Keratinocyte (primary cell): Measurements from ENCODE around the gene SRF. TPM values are rescaled to one million over a fixed set of nuclear protein-coding genes. Genes with fewer than 3 reads are reported as not detected.
A peak's percentile ranks its signal among the peaks of the same experiment; 100 is the strongest.

Experiments used
- DNase-seq: peaks from one replicate; pipeline ENCODE4 v3.0.0-alpha.2; 2011; ENCODE audit warnings: low read depth, missing footprints, low spot score
- FAIRE-seq: peaks from 2 replicates; lab custom pipeline; 2011; peaks lifted over from hg19 to GRCh38; lab: Jason Lieb, UNC
- H2AFZ ChIP-seq: 2 replicates; pipeline ENCODE4 v1.6.0; 2012; ENCODE audit warnings: low read length, control low read depth, inconsistent platforms; ENCODE audit not compliant: control insufficient read depth
- H3K27ac ChIP-seq: 2 replicates; pipeline ENCODE4 v1.5.1; 2011; ENCODE audit warnings: low read length; ENCODE audit not compliant: control insufficient read depth, insufficient read depth
- H3K27me3 ChIP-seq: 3 replicates; pipeline ENCODE4 v1.6.0; 2011; ENCODE audit warnings: low read length; ENCODE audit not compliant: control insufficient read depth, insufficient read depth; ENCODE audit errors: extremely low read depth
- H3K36me3 ChIP-seq, 2 experiments: 2 replicates in 1 of 2; 3 replicates in 1 of 2; pipeline ENCODE4 v1.5.1; 2011; ENCODE audit warnings: low read length in 2 of 2, mild to moderate bottlenecking in 1 of 2; ENCODE audit not compliant: control insufficient read depth in 2 of 2, insufficient read depth in 2 of 2; ENCODE audit errors: extremely low read depth in 1 of 2
- H3K4me1 ChIP-seq: 3 replicates; pipeline ENCODE4 v1.5.1; 2011; ENCODE audit warnings: low read length; ENCODE audit not compliant: control insufficient read depth, insufficient read depth; ENCODE audit errors: extremely low read depth
- H3K4me2 ChIP-seq: 3 replicates; pipeline ENCODE4 v1.6.0; 2011; ENCODE audit warnings: low read depth, low read length; ENCODE audit not compliant: control insufficient read depth, insufficient read depth; ENCODE audit errors: extremely low read depth
- H3K4me3 ChIP-seq, 3 experiments: fragments of 200-600 bp in 1 of 3; sonication (generic) in 1 of 3; 2 replicates in 2 of 3; 3 replicates in 1 of 3; pipeline ENCODE4 v1.5.1; 2011 to 2016; ENCODE audit warnings: low read length in 3 of 3, mild to moderate bottlenecking in 3 of 3, control low read depth in 2 of 3, inconsistent platforms in 1 of 3, low read depth in 1 of 3, mixed read lengths in 1 of 3, mixed run types in 1 of 3, moderate library complexity in 1 of 3; ENCODE audit not compliant: control insufficient read depth in 2 of 3, insufficient read depth in 2 of 3; ENCODE audit errors: extremely low read depth in 1 of 3
- H3K79me2 ChIP-seq: 2 replicates; pipeline ENCODE4 v1.6.0; 2012; ENCODE audit warnings: low read length; ENCODE audit not compliant: control insufficient read depth, insufficient read depth
- H3K9ac ChIP-seq: 3 replicates; pipeline ENCODE4 v1.6.0; 2011; ENCODE audit warnings: low read length; ENCODE audit not compliant: control insufficient read depth, insufficient read depth; ENCODE audit errors: extremely low read depth
- H3K9me1 ChIP-seq: 3 replicates; pipeline ENCODE4 v1.6.0; 2011; ENCODE audit warnings: low read length; ENCODE audit not compliant: control insufficient read depth, insufficient read depth; ENCODE audit errors: extremely low read depth
- H3K9me3 ChIP-seq: 2 replicates; pipeline ENCODE4 v1.5.1; 2012; ENCODE audit warnings: low read depth, low read length; ENCODE audit not compliant: control insufficient read depth
- H4K20me1 ChIP-seq: 3 replicates; pipeline ENCODE4 v1.6.0; 2011; ENCODE audit warnings: low read length; ENCODE audit not compliant: control insufficient read depth, insufficient read depth; ENCODE audit errors: extremely low read depth
- EZH2 ChIP-seq: IDR thresholded peaks from one replicate; pipeline ENCODE4 v1.6.1; 2012; ENCODE audit warnings: inconsistent platforms, mild to moderate bottlenecking, low read length, moderate library complexity
- dilution Hi-C: fragments of 300-500 bp; cut with MboI; formaldehyde crosslinking; loops from one replicate; pipeline ENCODE4 v1.7.0; 2020; ENCODE audit warnings: low sequenced_read_pairs; ENCODE audit not compliant: extremely low pct_ligation_motif_present
- polyA plus RNA-seq, 5 experiments: library from polyadenylated mRNA; depleted of rRNA in 3 of 5; stranded (reverse) in 3 of 5; stranded (forward) in 1 of 5; unstranded in 1 of 5; fragments of >200 nt; gene quantifications; 1 replicate in 1 of 5; 2 replicates in 3 of 5; 3 replicates in 1 of 5; pipeline versions ENCODE4 v1.2.1 to v1.2.3, GENCODE V29; 2011 to 2012; ENCODE audit warnings: missing spikeins in 2 of 5, low read depth in 1 of 5, low replicate concordance in 1 of 5
- TF ChIP-seq, protein P1 (sequence below), 3 experiments: IDR thresholded peaks in 1 of 3; conservative IDR thresholded peaks in 1 of 3; optimal IDR thresholded peaks in 1 of 3; 2 replicates in 2 of 3; 3 replicates in 1 of 3; pipeline versions ENCODE3 to v1.5.1; 2011; ENCODE audit warnings: low read length in 3 of 3, mild to moderate bottlenecking in 3 of 3, moderate library complexity in 2 of 3, control low read depth in 1 of 3, inconsistent platforms in 1 of 3; ENCODE audit not compliant: insufficient read depth in 2 of 3; ENCODE audit errors: extremely low read depth in 1 of 3

The SRF gene
- polyA plus RNA-seq, 1 donor (not counting 4 experiments of a cell fraction or from before 2014, with no cell fraction given), result 28.5 TPM

DNA sequence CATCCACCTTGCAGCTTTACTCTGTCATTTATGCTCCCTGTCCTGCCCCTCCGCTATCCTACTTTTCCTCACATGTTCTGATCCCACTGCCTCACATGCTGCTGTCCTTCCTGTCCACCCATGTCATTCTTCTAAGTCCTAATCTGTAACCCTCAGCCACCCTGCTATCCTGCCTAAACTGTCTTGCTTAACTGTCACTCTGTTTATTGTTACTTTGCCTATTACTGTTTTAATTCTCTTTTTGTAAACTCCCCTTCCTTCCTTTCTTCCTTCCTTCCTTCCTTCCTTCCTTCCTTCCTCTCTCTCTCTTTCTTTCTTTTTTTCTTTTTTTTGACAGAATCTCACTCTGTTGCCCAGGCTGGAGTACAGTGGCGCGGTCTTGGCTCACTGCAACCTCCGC is 12.4 kb downstream of the SRF start:
- DNase-seq, result no peak
- Histone ChIP-seq H3K27me3 (no peaks in the 10 kb centered on the region), H3K9ac (no peak overlapping the region), H3K9me3 (no peaks in the 10 kb centered on the region), H2AFZ (no peak overlapping the region), H3K4me2 (peak overlapping the region; percentile 97), H3K27ac (no peak overlapping the region), H4K20me1 (no peaks in the 10 kb centered on the region), H3K4me1 (peaks cover 41% of the 10 kb centered on the region), H3K36me3 (peaks cover 15 to 33% of the 10 kb centered on the region in 2 experiments), H3K79me2 (peaks cover 20% of the 10 kb centered on the region), H3K9me1 (peaks cover 6% of the 10 kb centered on the region), H3K4me3 (no peak overlapping the region)
- FAIRE-seq, result no peak
- dilution Hi-C loops, result no loop called here
- TF ChIP-seq, protein P1, sequence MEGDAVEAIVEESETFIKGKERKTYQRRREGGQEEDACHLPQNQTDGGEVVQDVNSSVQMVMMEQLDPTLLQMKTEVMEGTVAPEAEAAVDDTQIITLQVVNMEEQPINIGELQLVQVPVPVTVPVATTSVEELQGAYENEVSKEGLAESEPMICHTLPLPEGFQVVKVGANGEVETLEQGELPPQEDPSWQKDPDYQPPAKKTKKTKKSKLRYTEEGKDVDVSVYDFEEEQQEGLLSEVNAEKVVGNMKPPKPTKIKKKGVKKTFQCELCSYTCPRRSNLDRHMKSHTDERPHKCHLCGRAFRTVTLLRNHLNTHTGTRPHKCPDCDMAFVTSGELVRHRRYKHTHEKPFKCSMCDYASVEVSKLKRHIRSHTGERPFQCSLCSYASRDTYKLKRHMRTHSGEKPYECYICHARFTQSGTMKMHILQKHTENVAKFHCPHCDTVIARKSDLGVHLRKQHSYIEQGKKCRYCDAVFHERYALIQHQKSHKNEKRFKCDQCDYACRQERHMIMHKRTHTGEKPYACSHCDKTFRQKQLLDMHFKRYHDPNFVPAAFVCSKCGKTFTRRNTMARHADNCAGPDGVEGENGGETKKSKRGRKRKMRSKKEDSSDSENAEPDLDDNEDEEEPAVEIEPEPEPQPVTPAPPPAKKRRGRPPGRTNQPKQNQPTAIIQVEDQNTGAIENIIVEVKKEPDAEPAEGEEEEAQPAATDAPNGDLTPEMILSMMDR (optimal IDR thresholded peaks at IDR 0.05 in 1 of 3, IDR thresholded peaks at IDR 0.05 in 1 of 3, conservative IDR thresholded peaks at IDR 0.05 in 1 of 3; ENCODE audit: extremely low read depth in 1 of 3, insufficient read depth in 2 of 3, low read length in 3 of 3), result no peak
- no peak for TF ChIP-seq EZH2

DNA sequence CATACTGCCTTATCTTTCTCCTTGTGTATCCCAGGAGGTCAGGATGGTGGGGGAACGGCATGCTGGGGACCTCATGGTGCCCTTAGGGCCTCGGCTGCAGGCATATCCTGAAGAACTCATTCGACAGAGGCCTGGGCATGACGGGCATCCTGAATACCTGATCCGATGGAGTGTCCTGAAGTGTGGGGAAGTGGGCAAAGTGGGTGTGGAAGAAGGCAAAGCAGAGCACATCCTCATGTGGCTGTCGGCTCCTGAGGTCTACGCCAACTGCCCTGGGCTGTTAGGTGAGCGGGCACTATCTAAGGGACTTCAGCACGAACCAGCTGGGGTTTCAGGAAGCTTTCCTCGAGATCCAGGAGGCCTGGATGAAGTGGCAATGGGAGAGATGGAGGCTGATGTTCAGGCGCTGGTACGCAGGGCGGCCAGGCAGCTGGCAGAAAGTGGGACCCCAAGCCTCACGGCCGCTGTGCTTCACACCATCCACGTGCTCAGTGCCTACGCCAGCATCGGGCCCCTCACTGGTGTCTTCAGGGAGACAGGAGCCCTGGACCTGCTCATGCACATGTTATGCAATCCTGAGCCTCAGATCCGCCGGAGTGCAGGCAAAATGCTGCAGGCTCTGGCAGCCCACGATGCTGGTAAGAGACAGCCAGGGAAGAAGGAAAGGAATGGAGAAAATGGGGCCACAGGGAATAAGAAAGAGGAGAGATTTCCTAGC is 13.4 kb downstream of the SRF start:
- Histone ChIP-seq H3K4me3 (no peak overlapping the region), H3K9me1 (peaks cover 6% of the 10 kb centered on the region), H2AFZ (no peak overlapping the region), H4K20me1 (no peaks in the 10 kb centered on the region), H3K27ac (no peak overlapping the region), H3K9me3 (no peaks in the 10 kb centered on the region), H3K79me2 (peaks cover 24% of the 10 kb centered on the region), H3K27me3 (no peaks in the 10 kb centered on the region), H3K4me2 (no peak overlapping the region), H3K4me1 (peaks cover 41% of the 10 kb centered on the region), H3K9ac (no peak overlapping the region), H3K36me3 (peaks cover 5 to 26% of the 10 kb centered on the region in 2 experiments)
- TF ChIP-seq, protein P1 (optimal IDR thresholded peaks at IDR 0.05 in 1 of 3, IDR thresholded peaks at IDR 0.05 in 1 of 3, conservative IDR thresholded peaks at IDR 0.05 in 1 of 3; ENCODE audit: extremely low read depth in 1 of 3, insufficient read depth in 2 of 3, low read length in 3 of 3), result no peak
- TF ChIP-seq EZH2, result no peak
- FAIRE-seq (no peak), DNase-seq (no peak)
- dilution Hi-C loops, result no loop called here
